Mucosa of stomach (tissue), 1 donor: ENCODE data around the gene TNFRSF11A.

Experiments
- H3K27me3 ChIP-seq: one replicate; pipeline ENCODE4 v1.7.0; 2013; ENCODE audit warnings: mild to moderate bottlenecking, low read length; ENCODE audit not compliant: control insufficient read depth, insufficient read depth
- H3K36me3 ChIP-seq: one replicate; pipeline ENCODE4 v1.7.0; 2013; ENCODE audit warnings: low read length; ENCODE audit not compliant: control insufficient read depth, insufficient read depth
- H3K4me1 ChIP-seq: one replicate; pipeline ENCODE4 v1.7.0; 2013; ENCODE audit warnings: mild to moderate bottlenecking, low read length; ENCODE audit not compliant: control insufficient read depth, insufficient read depth
- H3K4me3 ChIP-seq: one replicate; pipeline ENCODE4 v1.7.0; 2013; ENCODE audit warnings: low read length
- H3K9ac ChIP-seq: one replicate; pipeline ENCODE4 v1.7.0; 2013; ENCODE audit warnings: mild to moderate bottlenecking, low read length, moderate library complexity
- H3K9me3 ChIP-seq: one replicate; pipeline ENCODE4 v1.7.0; 2013; ENCODE audit warnings: mild to moderate bottlenecking, low read length, moderate library complexity; ENCODE audit not compliant: control insufficient read depth
- donor health status: Pancreatic carcinoma.

The TNFRSF11A gene

DNA sequence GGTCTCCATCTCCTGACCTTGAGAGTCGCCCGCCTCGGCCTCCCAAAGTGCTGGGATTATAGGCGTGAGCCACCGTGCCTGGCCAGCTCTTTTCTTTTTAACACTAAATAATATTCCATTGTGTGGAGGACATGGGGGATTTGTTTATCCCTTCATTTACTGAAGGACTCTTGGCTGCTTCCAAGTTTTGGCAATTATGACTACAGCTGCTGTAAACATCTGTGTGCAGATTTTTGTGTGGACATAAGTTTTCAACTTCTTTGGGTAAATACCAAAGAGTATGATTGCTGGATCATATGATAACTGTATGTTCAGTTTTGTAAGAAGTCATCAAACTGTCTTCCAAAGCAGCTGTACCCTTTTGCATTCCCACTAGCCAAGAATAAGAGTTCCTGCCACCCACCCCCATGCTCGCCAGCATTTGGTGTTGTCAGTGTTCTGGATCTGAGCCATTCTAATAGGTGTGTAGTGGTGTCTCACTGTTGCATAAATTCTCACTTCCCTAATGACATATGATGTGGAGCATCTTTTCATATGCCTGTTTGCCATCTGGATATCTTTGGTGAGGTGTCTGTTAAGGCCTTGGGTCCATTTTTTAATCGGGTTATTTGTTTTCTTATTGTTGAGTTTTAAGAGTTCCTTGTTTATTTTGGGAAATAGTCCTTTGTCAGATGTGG, 52.2 kb downstream of the TNFRSF11A start:
- Histone ChIP-seq H3K4me1 (no peaks in the 10 kb centered on the region), H3K9ac (no peak overlapping the region), H3K9me3 (no peaks in the 10 kb centered on the region), H3K36me3 (no peaks in the 10 kb centered on the region), H3K27me3 (no peaks in the 10 kb centered on the region), H3K4me3 (no peak overlapping the region)

DNA sequence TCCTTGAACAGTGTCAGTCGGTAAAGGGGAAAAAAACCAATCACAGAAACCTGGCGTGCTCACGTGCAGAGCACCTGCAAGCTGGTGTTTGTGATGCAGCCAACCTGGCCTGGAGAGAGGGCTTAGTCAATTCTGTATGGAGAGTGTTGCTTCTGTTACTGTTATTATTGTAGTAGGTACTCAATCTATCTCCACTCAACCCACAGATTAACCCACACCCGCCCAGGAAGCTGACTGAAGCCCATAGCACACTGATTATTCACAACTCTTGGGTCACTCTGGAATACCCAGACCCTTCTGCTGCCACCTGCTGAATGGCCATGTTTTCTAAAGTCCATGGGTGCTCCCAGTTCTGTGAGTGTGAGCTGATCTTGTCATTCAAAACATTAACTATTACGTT, 53.9 kb downstream of the TNFRSF11A start:
- no peaks in the 10 kb centered on the region for H3K27me3 ChIP-seq
- no peak overlapping the region for H3K4me3 ChIP-seq
- no peaks in the 10 kb centered on the region for H3K9me3 ChIP-seq
- H3K36me3 ChIP-seq: no peaks in the 10 kb centered on the region
- no peak overlapping the region for H3K9ac ChIP-seq
- H3K4me1 ChIP-seq: no peaks in the 10 kb centered on the region

DNA sequence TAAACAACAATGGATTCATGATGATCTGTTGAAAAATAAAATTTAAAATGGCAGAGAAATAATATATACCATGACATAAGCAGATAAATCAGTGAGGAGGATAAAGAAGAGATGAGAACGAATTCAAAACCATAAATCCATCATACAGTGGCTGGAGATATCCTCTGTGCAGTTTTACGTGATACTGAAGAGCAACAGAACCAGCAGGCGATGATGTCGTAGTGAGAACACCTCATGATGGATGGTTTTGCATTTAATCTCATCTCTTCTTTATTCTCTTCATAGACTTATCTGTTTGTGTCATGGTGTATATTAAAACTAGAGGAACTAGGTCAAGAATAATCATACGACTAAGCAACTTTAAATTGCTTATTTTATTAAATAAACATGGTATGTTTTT, 56.3 kb downstream of the TNFRSF11A start:
- Histone ChIP-seq H3K4me1 (no peaks in the 10 kb centered on the region), H3K9me3 (no peaks in the 10 kb centered on the region), H3K36me3 (no peaks in the 10 kb centered on the region), H3K27me3 (no peaks in the 10 kb centered on the region), H3K9ac (no peak overlapping the region), H3K4me3 (no peak overlapping the region)

DNA sequence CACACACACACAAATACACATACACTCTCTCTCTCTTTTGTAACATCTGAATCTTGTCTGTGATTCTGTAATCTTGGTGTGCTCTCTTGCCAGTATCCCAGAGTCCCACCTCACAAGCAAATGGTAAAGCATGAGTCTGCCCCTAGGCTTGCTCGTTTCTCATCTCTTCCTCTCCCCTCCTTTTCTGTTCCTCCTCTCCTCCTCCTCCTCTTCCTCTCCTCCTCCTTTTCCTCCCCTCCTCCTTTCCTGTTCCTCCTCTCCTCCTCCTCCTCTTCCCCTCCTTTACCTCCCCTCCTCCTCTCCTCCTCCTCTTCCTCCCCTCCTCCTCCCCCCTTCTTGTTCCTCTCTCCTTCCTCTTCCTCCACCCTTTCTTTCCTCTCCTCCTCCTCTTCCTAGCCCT, 59.0 kb downstream of the TNFRSF11A start:
- H3K27me3 ChIP-seq: no peaks in the 10 kb centered on the region
- no peaks in the 10 kb centered on the region for H3K4me1 ChIP-seq
- no peak overlapping the region for H3K4me3 ChIP-seq
- no peaks in the 10 kb centered on the region for H3K9me3 ChIP-seq
- H3K9ac ChIP-seq: no peak overlapping the region
- H3K36me3 ChIP-seq: no peaks in the 10 kb centered on the region

DNA sequence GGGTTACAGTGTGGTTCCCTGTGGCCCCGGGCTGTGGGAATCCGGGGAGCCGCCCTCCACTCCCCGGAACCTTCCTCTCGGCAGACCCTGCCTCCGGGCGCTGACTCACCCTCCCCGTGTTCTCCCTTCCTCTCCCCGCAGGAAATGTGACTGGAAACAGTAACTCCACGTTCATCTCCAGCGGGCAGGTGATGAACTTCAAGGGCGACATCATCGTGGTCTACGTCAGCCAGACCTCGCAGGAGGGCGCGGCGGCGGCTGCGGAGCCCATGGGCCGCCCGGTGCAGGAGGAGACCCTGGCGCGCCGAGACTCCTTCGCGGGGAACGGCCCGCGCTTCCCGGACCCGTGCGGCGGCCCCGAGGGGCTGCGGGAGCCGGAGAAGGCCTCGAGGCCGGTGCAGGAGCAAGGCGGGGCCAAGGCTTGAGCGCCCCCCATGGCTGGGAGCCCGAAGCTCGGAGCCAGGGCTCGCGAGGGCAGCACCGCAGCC, 59.5 kb downstream of the TNFRSF11A start:
- Histone ChIP-seq H3K4me3 (no peak overlapping the region), H3K9ac (no peak overlapping the region), H3K36me3 (no peaks in the 10 kb centered on the region), H3K4me1 (no peaks in the 10 kb centered on the region), H3K9me3 (no peaks in the 10 kb centered on the region), H3K27me3 (no peaks in the 10 kb centered on the region)

DNA sequence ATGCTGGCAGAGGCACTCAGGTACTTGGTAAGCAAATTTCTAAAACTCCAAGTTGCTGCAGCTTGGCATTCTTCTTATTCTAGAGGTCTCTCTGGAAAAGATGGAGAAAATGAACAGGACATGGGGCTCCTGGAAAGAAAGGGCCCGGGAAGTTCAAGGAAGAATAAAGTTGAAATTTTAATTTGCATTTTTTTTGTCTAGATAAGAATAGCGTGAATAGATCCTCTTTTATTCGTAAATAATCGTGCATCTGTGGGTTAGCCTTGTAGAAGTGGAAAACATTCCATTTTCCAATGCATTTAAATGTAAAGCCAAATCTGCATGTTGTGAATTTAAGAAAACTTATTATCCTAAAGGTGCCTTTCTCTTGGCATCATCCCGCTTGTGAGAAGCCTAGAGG, 61.0 kb downstream of the TNFRSF11A start:
- H3K36me3 ChIP-seq: no peaks in the 10 kb centered on the region
- no peak overlapping the region for H3K9ac ChIP-seq
- H3K9me3 ChIP-seq: no peaks in the 10 kb centered on the region
- no peaks in the 10 kb centered on the region for H3K27me3 ChIP-seq
- H3K4me1 ChIP-seq: no peaks in the 10 kb centered on the region
- H3K4me3 ChIP-seq: no peak overlapping the region

DNA sequence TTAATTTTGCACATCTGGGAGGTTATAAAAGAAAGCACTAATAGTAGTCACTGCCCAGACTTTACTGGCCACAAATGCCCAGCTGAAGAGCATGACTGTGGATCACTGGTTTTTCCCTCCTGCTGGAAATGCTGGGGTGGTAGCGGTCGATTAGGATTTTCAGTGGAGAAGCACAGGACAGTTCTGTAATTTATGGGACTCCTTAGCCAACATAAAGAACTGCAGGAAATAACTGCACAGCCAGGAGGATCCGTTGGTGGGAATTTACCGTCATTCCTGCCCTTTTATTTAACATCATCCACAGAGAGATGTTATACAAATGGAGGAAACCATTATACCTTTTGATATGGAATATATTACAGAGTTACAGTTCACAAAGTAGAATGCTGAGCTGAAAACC, 61.5 kb downstream of the TNFRSF11A start:
- Histone ChIP-seq H3K9ac (no peak overlapping the region), H3K27me3 (no peaks in the 10 kb centered on the region), H3K36me3 (no peaks in the 10 kb centered on the region), H3K9me3 (no peaks in the 10 kb centered on the region), H3K4me1 (no peaks in the 10 kb centered on the region), H3K4me3 (no peak overlapping the region)

DNA sequence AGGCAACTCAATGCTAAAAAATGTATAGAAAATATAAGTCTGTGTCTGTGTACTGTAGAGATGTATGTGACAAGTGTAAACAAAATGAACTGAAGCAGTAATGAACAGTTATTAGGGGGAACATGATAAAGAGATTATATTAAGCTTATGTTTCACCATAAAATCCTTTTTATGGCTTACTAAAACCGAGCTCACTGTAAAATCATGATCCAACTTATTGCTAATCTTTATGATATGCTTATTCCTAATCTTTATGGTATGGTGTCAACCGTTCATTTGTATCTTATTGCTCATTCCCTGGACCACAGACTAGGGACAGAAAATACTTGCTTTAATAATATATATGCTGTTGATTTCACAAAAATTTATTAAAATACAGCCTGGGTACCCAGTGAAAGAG, 62.1 kb downstream of the TNFRSF11A start:
- H3K9ac ChIP-seq: no peak overlapping the region
- no peak overlapping the region for H3K4me3 ChIP-seq
- H3K27me3 ChIP-seq: no peaks in the 10 kb centered on the region
- H3K36me3 ChIP-seq: no peaks in the 10 kb centered on the region
- H3K4me1 ChIP-seq: no peaks in the 10 kb centered on the region
- no peaks in the 10 kb centered on the region for H3K9me3 ChIP-seq

DNA sequence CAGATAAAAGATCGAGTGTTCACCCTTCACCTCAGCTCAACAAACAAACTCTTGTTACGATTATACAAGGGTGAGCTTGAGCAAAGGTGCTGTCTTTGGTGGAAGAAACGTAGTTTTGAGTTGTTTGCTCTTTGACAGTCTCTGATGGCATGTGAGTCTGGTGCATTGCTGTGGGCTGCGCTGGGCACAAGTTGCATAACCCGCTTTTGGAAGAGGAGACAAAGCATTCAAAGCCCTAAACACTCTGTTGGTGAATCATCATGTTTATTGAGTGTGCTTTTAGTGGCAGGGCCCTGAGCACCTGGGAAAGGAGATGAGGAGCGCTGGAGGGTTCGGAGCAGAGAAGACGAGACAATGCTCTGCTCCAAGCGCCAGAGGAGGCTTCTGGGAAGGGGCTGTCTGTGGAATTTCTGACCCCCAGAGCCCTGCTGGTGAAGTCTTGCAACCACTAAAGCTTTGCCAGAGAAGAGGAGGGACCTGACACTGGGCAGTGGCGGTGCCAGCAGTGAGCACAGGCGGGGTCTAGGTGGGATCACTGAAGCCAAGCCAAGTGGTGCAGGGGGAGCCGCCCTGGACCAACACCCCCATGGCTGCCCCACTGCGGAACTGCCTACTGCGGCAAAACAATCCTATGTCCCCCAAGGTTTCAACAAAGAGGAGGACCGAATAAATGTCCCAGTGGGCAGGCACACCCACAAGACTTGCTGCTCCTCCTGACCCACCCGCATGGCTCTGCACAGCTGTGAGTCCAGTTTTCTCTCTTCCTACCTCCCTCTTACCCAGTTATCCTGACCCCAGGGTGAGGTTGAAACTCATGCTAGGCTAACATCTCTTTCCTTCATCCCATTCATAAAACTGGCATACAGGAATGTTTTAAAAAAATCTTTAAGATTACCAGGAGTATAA, 64.0 kb downstream of the TNFRSF11A start:
- Histone ChIP-seq H3K9me3 (no peaks in the 10 kb centered on the region), H3K27me3 (no peaks in the 10 kb centered on the region), H3K4me3 (no peak overlapping the region), H3K36me3 (no peaks in the 10 kb centered on the region), H3K9ac (no peak overlapping the region), H3K4me1 (no peaks in the 10 kb centered on the region)

DNA sequence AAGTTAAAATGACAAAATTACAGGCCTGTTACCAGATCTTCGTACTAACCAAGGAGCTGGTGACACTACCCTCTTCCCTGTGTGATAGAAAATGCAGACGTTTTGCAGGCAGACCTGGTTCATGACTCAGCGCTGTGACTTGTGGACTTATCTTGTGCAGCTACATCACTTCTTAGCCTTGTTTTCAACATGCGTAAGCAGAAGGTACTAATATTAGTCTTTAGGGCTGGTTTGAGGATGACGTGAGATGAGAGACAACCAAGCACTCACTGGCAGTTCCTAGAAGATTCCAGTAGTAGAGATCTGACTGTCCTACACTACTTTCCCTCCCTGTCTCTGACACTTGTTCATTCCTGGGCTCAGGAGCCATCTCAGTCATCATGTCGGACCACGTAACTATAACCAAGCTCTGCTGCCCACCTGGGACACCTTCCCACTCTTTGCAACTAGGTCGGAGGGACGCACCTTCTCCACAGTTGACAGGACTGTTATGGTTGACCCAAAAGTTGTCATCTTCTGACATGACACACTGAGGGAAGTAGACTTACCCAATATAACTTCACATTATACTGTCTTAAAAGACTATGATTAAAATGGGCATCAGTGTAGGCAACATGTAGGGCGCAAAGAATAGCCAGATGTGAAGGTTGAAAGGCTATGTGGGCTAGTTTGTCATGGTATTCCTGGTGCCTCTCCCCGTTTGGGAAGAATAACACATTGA, 64.8 kb downstream of the TNFRSF11A start:
- Histone ChIP-seq H3K27me3 (no peaks in the 10 kb centered on the region), H3K9me3 (no peaks in the 10 kb centered on the region), H3K4me1 (no peaks in the 10 kb centered on the region), H3K9ac (no peak overlapping the region), H3K36me3 (no peaks in the 10 kb centered on the region), H3K4me3 (no peak overlapping the region)

DNA sequence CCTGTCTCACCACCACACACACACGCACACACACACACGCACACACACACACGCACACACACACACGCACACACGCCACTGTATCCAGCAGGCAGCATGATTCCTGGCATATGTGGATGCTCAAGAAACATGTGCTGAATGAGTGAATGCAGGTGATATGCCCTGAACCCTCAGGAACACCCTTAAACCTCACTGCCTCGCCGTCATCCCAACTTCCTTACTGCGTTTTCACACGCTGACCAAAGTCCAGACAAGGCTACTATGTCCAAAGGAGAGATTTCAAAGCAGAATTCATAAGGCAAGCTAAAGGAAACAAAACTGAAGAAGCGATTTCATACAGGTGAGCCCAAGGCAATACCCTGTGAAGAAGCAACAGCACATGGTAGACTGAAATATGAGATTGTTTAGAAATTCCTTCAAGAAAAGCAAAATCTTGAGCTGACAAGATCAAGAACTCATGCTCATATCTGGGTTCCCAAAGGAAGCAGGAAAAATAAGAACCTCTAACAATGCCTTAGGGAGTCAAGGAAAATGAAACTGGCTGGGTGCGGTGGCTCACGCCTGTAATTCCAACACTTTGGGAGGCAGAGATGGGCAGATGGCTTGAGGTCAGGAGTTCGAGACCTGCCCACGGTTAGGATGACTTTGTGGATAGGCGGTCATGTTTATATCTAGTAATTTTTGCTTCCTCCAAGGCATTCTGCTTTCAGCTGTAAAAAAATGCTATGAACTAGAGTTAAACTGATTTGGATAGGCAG, 69.1 kb downstream of the TNFRSF11A start:
- Histone ChIP-seq H3K9me3 (no peaks in the 10 kb centered on the region), H3K4me3 (no peak overlapping the region), H3K36me3 (no peaks in the 10 kb centered on the region)

More for the DNA sequence above, 69.1 kb downstream of the TNFRSF11A start:
- Histone ChIP-seq H3K9ac (no peak overlapping the region), H3K27me3 (no peaks in the 10 kb centered on the region), H3K4me1 (peaks cover 1% of the 10 kb centered on the region)
